ENCODE results near the gene EFL1. TPM values are rescaled to one million over a fixed set of nuclear protein-coding genes. Genes with fewer than 3 reads are reported as not detected.

The EFL1 gene
- polyA plus RNA-seq, 1 donor (not counting 4 experiments of a cell fraction or from before 2014, with no cell fraction given) = 32.0 TPM

DNA sequence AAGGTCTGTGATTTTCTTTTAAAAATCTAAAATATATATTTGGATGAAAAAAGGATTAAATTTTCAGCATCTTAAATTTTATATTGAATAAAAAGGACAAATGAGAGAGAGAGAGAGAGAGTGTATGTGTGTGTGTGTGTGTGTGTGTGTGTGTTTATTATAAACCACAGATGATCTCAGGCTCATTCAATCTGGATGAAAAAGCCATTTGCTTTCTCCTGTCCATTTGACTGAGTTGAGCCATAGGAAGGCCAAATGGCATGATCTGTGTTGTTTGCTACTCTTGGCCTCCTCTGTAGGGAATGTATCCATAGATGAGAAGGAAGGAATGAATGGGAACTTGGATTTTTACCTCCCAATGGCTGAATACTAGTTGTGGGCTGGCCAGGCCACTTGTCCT is 124.2 kb downstream of the EFL1 start:
- dilution Hi-C loops (cut with MboI; ENCODE audit: extremely low pct_ligation_motif_present, low sequenced_read_pairs) = no loop called here
- Histone ChIP-seq H2AFZ (ENCODE audit: control insufficient read depth, low read length) (no peak overlapping the region), H3K4me1 (ENCODE audit: control insufficient read depth, extremely low read depth, insufficient read depth, low read length) (peaks cover 13% of the 10 kb centered on the region), H4K20me1 (ENCODE audit: control insufficient read depth, extremely low read depth, insufficient read depth, low read length) (no peaks in the 10 kb centered on the region), H3K9ac (ENCODE audit: control insufficient read depth, extremely low read depth, insufficient read depth, low read length) (no peak overlapping the region), H3K4me2 (ENCODE audit: control insufficient read depth, extremely low read depth, insufficient read depth, low read depth, low read length) (no peak overlapping the region), H3K27me3 (ENCODE audit: control insufficient read depth, extremely low read depth, insufficient read depth, low read length) (no peaks in the 10 kb centered on the region), H3K9me1 (ENCODE audit: control insufficient read depth, extremely low read depth, insufficient read depth, low read length) (no peaks in the 10 kb centered on the region), H3K9me3 (ENCODE audit: control insufficient read depth, low read depth, low read length) (no peaks in the 10 kb centered on the region), H3K27ac (ENCODE audit: control insufficient read depth, insufficient read depth, low read length) (no peak overlapping the region), H3K36me3 (ENCODE audit: control insufficient read depth in 2 of 2, extremely low read depth in 1 of 2, insufficient read depth in 2 of 2, low read length in 2 of 2) (peaks cover 2 to 9% of the 10 kb centered on the region in 2 experiments), H3K4me3 (ENCODE audit: control insufficient read depth in 2 of 3, extremely low read depth in 1 of 3, insufficient read depth in 2 of 3, low read depth in 1 of 3, low read length in 3 of 3) (no peak overlapping the region), H3K79me2 (ENCODE audit: control insufficient read depth, insufficient read depth, low read length) (no peaks in the 10 kb centered on the region)
- no peak for FAIRE-seq
- DNase-seq (ENCODE audit: low read depth, low spot score) = no peak
- TF ChIP-seq, protein P1, sequence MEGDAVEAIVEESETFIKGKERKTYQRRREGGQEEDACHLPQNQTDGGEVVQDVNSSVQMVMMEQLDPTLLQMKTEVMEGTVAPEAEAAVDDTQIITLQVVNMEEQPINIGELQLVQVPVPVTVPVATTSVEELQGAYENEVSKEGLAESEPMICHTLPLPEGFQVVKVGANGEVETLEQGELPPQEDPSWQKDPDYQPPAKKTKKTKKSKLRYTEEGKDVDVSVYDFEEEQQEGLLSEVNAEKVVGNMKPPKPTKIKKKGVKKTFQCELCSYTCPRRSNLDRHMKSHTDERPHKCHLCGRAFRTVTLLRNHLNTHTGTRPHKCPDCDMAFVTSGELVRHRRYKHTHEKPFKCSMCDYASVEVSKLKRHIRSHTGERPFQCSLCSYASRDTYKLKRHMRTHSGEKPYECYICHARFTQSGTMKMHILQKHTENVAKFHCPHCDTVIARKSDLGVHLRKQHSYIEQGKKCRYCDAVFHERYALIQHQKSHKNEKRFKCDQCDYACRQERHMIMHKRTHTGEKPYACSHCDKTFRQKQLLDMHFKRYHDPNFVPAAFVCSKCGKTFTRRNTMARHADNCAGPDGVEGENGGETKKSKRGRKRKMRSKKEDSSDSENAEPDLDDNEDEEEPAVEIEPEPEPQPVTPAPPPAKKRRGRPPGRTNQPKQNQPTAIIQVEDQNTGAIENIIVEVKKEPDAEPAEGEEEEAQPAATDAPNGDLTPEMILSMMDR (optimal IDR thresholded peaks at IDR 0.05 in 1 of 3, IDR thresholded peaks at IDR 0.05 in 1 of 3, conservative IDR thresholded peaks at IDR 0.05 in 1 of 3; ENCODE audit: extremely low read depth in 1 of 3, insufficient read depth in 2 of 3, low read length in 3 of 3) = no peak
- no peak for TF ChIP-seq EZH2 (IDR thresholded peaks at IDR 0.05; ENCODE audit: low read length)

DNA sequence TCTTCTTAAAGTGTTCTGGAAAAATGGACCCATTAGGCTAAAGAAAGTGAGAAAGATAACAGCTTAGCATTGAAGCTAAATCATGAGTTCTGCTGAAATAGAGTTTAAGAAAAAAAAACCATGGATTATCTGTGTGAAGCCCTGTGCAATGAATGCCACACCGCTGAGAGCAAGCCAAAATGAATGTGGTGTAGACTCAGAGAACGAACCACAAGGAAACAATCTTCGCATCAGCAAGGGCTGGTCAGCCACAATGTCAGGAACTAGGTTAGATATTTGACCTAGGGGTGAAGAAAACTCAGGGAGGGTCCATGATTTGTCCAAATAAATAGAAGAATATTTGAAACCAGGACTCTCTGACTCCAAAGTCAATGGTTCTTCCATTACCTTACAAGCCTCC is 125.3 kb downstream of the EFL1 start:
- Histone ChIP-seq H3K79me2 (ENCODE audit: control insufficient read depth, insufficient read depth, low read length) (no peaks in the 10 kb centered on the region), H3K27me3 (ENCODE audit: control insufficient read depth, extremely low read depth, insufficient read depth, low read length) (no peaks in the 10 kb centered on the region), H4K20me1 (ENCODE audit: control insufficient read depth, extremely low read depth, insufficient read depth, low read length) (no peaks in the 10 kb centered on the region), H3K4me2 (ENCODE audit: control insufficient read depth, extremely low read depth, insufficient read depth, low read depth, low read length) (no peak overlapping the region), H3K9me1 (ENCODE audit: control insufficient read depth, extremely low read depth, insufficient read depth, low read length) (no peaks in the 10 kb centered on the region), H3K4me1 (ENCODE audit: control insufficient read depth, extremely low read depth, insufficient read depth, low read length) (peaks cover 24% of the 10 kb centered on the region), H2AFZ (ENCODE audit: control insufficient read depth, low read length) (no peak overlapping the region), H3K36me3 (ENCODE audit: control insufficient read depth in 2 of 2, extremely low read depth in 1 of 2, insufficient read depth in 2 of 2, low read length in 2 of 2) (peaks cover 2 to 9% of the 10 kb centered on the region in 2 experiments), H3K9me3 (ENCODE audit: control insufficient read depth, low read depth, low read length) (no peaks in the 10 kb centered on the region), H3K4me3 (ENCODE audit: control insufficient read depth in 2 of 3, extremely low read depth in 1 of 3, insufficient read depth in 2 of 3, low read depth in 1 of 3, low read length in 3 of 3) (no peak overlapping the region), H3K27ac (ENCODE audit: control insufficient read depth, insufficient read depth, low read length) (no peak overlapping the region), H3K9ac (ENCODE audit: control insufficient read depth, extremely low read depth, insufficient read depth, low read length) (no peak overlapping the region)
- FAIRE-seq (no peak), DNase-seq (ENCODE audit: low read depth, low spot score) (no peak)
- dilution Hi-C loops (cut with MboI; ENCODE audit: extremely low pct_ligation_motif_present, low sequenced_read_pairs) = no loop called here
- no peak for TF ChIP-seq EZH2 (IDR thresholded peaks at IDR 0.05; ENCODE audit: low read length)
- TF ChIP-seq, protein P1 (optimal IDR thresholded peaks at IDR 0.05 in 1 of 3, IDR thresholded peaks at IDR 0.05 in 1 of 3, conservative IDR thresholded peaks at IDR 0.05 in 1 of 3; ENCODE audit: extremely low read depth in 1 of 3, insufficient read depth in 2 of 3, low read length in 3 of 3) = no peak
